Heart left ventricle (tissue), 16 donors: Measurements from ENCODE around the gene SMTNL1. TPM values are rescaled to one million over a fixed set of nuclear protein-coding genes. Genes with fewer than 3 reads are reported as not detected.

Experiments used
- ATAC-seq, 4 donors: fragments of 200-7000 bp; cut with Tn5 transposase; one replicate each; pipeline ENCODE4 v1.9.1; 2020 to 2022; ENCODE audit warnings: moderate library complexity in 4 of 4, mild to moderate bottlenecking in 3 of 4, moderate number of reproducible peaks in 1 of 4
- DNase-seq, 5 donors: peaks; one replicate each; pipeline ENCODE4 v3.0.0-alpha.2; 2020
- H3K27ac ChIP-seq, 12 donors: fragments of 200-600 bp; sonication (generic) in 4 of 12; one replicate each; pipeline versions ENCODE4 v1.5.0 to v1.8.0; 2016 to 2022; ENCODE audit warnings: mild to moderate bottlenecking in 2 of 12
- H3K27me3 ChIP-seq, 9 donors: fragments of 200-600 bp; sonication (generic) in 2 of 9; one replicate each; pipeline versions ENCODE4 v1.5.1 to v1.8.0; 2016 to 2022; ENCODE audit warnings: mild to moderate bottlenecking in 3 of 9
- H3K36me3 ChIP-seq, 9 donors: fragments of 200-600 bp; sonication (generic) in 2 of 9; one replicate each; pipeline versions ENCODE4 v1.5.0 to v1.8.0; 2018 to 2022; ENCODE audit warnings: mild to moderate bottlenecking in 2 of 9
- H3K4me1 ChIP-seq, 12 donors: fragments of 200-600 bp; sonication (generic) in 4 of 12; one replicate each; pipeline versions ENCODE4 v1.5.0 to v1.8.0; 2016 to 2022; ENCODE audit warnings: mild to moderate bottlenecking in 3 of 12
- H3K4me3 ChIP-seq, 12 donors: fragments of 200-600 bp; sonication (generic) in 4 of 12; one replicate each; pipeline versions ENCODE4 v1.5.0 to v1.8.0; 2017 to 2022; ENCODE audit warnings: mild to moderate bottlenecking in 9 of 12, moderate library complexity in 4 of 12
- H3K9me3 ChIP-seq, 12 donors: fragments of 200-600 bp; sonication (generic) in 4 of 12; one replicate each; pipeline versions ENCODE4 v1.5.0 to v1.8.0; 2016 to 2022; ENCODE audit warnings: mild to moderate bottlenecking in 1 of 12
- POLR2A ChIP-seq, 2 donors: fragments of 450-650 bp; IDR thresholded peaks; one replicate each; pipeline ENCODE4 v1.6.1; 2017; ENCODE audit warnings: antibody characterized with exemption in 2 of 2, mild to moderate bottlenecking in 2 of 2, moderate library complexity in 2 of 2
- WGBS, 4 donors: extraction: QIAGEN DNeasy Blood & Tissue Kit in 2 of 4; methylation state at CpG; one replicate each; pipeline versions ENCODE4 v1.1.5 to v1.1.7; 2013 to 2018; 5-methylcytosine and 5-hydroxymethylcytosine counted together
- intact Hi-C, 10 donors: fragments of 100-400 bp; cut with DNase I; formaldehyde crosslinking; loops; one replicate each; pipeline versions ENCODE4 v1.11.1 to v1.14.2; 2022
- polyA plus RNA-seq, 2 donors: library from polyadenylated mRNA; stranded (reverse); fragments of 200-250 nt; gene quantifications; one replicate each; pipeline ENCODE4 v1.2.3, GENCODE V29; 2013
- total RNA-seq, 9 donors: library from RNA; depleted of rRNA in 2 of 9; stranded (reverse); fragments of >200 nt in 2 of 9; fragmentation: NEBNext Ultra II Directional in 3 of 9; extraction: Animal tissue kit (Norgen Biotek cat#: 25700) in 3 of 9; gene quantifications; one replicate each; pipeline versions ENCODE4 v1.1.0 to v1.2.4, GENCODE V29; 2016 to 2023
- TF ChIP-seq, protein P1 (sequence below), 12 donors: fragments of 200-600 bp; sonication (generic) in 4 of 12; IDR thresholded peaks; one replicate each; pipeline versions ENCODE4 v1.5.0 to v1.8.0; 2018 to 2022; ENCODE audit warnings: antibody characterized with exemption in 12 of 12, mild to moderate bottlenecking in 5 of 12
- donor health status: ischemic (EF 13 %, LVEDD 7.1; RV severe dilation, severe dysfunction).
- donor health status: healthy with polysubstance abuse.
- donor health status: DM: no; HTN: yes; CAD: no.
- donor health status: DM: no; HTN: no; CAD: no.
- donor health status: ischemic (EF 25% LVEDD 6.9; RV normal size, moderate dysfunction).
- donor health status: ischemic (EF 25% LVEDD 5.7; RV mildly dilated, moderate dysfunction).
- donor health status: healthy.
- donor health status: DM: yes; HTN: yes; CAD: no.
- donor health status: ischemic (EF 35%, LVEDD 5.7; RV mildly dilated, moderate dysfunction).
- donor health status: nonischemic (EF 11% LVEDD 7.7; RV severe dilation, severe dysfunction).
- donor health status: DM: yes; HTN: yes; CAD: no.
- donor health status: PGD.
- donor health status: ischemic (EF 29% LVEDD 5.4; RV normal size, mild dysfunction).
- donor health status: nonischemic (EF 23%, LVEDD 6.1; RV moderate dilation, normal function).

The SMTNL1 gene
- total and polyA plus RNA-seq, 11 donors = not detected

DNA sequence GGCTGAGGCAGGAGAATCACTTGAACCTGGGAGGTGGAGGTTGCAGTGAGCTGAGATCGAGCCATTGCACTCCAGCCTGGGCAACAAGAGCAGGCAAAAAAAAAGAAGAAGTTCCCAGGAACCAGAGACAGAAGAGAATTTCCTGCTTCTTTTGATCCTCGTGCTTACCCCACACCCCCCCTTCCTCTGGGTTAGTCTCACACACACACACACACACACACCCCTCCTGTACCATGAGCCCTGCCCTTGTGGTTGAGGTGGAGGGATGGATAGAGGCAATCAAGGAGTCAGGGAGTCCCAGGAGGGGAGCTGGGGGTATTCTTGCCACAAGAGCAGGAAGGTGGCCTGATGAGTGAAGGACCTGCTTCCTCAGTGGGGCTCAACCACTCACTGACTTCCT, 34.2 kb downstream of the SMTNL1 start:
- Histone ChIP-seq H3K9me3 (no peaks in the 10 kb centered on the region), H3K27ac (no peak overlapping the region), H3K4me3 (no peak overlapping the region), H3K27me3 (peaks cover 0 to 10% (median 0%) of the 10 kb centered on the region in 9 donors), H3K36me3 (no peaks in the 10 kb centered on the region), H3K4me1 (peaks cover 0 to 26% (median 5%) of the 10 kb centered on the region in 12 donors)
- DNase-seq = no peak
- TF ChIP-seq, protein P1, sequence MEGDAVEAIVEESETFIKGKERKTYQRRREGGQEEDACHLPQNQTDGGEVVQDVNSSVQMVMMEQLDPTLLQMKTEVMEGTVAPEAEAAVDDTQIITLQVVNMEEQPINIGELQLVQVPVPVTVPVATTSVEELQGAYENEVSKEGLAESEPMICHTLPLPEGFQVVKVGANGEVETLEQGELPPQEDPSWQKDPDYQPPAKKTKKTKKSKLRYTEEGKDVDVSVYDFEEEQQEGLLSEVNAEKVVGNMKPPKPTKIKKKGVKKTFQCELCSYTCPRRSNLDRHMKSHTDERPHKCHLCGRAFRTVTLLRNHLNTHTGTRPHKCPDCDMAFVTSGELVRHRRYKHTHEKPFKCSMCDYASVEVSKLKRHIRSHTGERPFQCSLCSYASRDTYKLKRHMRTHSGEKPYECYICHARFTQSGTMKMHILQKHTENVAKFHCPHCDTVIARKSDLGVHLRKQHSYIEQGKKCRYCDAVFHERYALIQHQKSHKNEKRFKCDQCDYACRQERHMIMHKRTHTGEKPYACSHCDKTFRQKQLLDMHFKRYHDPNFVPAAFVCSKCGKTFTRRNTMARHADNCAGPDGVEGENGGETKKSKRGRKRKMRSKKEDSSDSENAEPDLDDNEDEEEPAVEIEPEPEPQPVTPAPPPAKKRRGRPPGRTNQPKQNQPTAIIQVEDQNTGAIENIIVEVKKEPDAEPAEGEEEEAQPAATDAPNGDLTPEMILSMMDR (IDR thresholded peaks at IDR 0.05) = no peak
- TF ChIP-seq POLR2A (IDR thresholded peaks at IDR 0.05) = no peak
- no peak for ATAC-seq
- 41 to 69% (median 49%) methylated on average over 2 of the region's 2 CpGs for whole genome bisulfite sequencing, 4 donors
- intact Hi-C loops = no loop called here

DNA sequence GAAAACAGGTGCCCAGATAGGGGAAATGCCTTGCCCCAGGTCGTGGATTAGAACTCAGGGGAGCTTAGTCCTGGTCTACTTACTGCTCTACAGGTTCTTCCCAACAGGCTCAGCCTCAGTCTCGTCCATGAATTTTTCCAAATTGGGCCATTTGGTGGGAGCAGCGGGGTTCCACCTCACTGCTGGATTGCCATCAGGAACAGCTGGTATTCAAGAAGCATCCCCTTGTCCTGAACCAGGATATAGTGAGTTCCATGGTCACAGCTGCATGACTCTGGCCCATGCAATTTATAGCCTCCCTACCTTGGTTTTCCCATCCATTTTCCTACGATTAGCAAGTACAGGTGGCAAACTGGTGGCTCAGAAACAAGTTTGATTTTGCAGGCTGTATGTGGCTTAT, 36.7 kb downstream of the SMTNL1 start:
- intact Hi-C loops = no loop called here
- Histone ChIP-seq H3K27ac (no peak overlapping the region), H3K4me3 (no peak overlapping the region), H3K4me1 (peaks cover 0 to 17% (median 0%) of the 10 kb centered on the region in 12 donors), H3K36me3 (no peaks in the 10 kb centered on the region), H3K9me3 (no peaks in the 10 kb centered on the region), H3K27me3 (peaks cover 0 to 10% (median 0%) of the 10 kb centered on the region in 9 donors)
- DNase-seq (no peak), ATAC-seq (no peak)
- TF ChIP-seq, protein P1 (IDR thresholded peaks at IDR 0.05) = no peak
- TF ChIP-seq POLR2A (IDR thresholded peaks at IDR 0.05) = no peak
- WGBS, 4 donors = 55 to 66% (median 59%) methylated on average over 4 of the region's 4 CpGs

DNA sequence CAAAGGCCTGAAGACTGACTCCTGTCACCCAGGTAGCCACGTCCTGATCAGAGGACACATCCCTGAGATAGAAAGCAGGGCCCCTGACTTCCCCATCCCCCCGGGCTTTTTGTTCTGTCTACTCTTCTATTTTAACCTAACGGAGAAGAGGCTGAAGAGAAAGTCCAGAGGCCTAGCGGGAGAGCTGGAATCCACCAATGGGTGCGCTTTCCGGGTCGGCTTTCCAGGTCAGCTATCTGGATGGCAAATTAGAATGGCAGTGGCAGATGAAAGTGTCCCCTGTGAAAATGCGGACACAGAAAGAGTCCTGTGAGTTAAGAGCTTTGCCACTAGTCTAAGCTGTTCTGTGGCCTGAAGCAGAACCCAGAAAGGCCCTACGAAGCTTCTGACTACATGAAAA, 46.9 kb downstream of the SMTNL1 start:
- no peak for TF ChIP-seq POLR2A (IDR thresholded peaks at IDR 0.05)
- TF ChIP-seq, protein P1 (IDR thresholded peaks at IDR 0.05) = no peak
- no peak for ATAC-seq
- no peaks in the 10 kb centered on the region for H3K9me3 ChIP-seq
- DNase-seq = no peak
- H3K36me3 ChIP-seq = no peaks in the 10 kb centered on the region
- no peak overlapping the region for H3K4me3 ChIP-seq
- WGBS, 4 donors = 64 to 72% (median 67%) methylated on average over 9 of the region's 9 CpGs
- intact Hi-C loops = loop anchor here in 1 of 10 donors (5.0 to 10.0 kb wide), 2 partner anchors 48 to 60 kb away; no protein-coding TSS in a partner anchor
- H3K27ac ChIP-seq = no peak overlapping the region
- H3K27me3 ChIP-seq = peaks cover 0 to 3% (median 0%) of the 10 kb centered on the region in 9 donors
- H3K4me1 ChIP-seq = peaks cover 0 to 5% (median 0%) of the 10 kb centered on the region in 12 donors

DNA sequence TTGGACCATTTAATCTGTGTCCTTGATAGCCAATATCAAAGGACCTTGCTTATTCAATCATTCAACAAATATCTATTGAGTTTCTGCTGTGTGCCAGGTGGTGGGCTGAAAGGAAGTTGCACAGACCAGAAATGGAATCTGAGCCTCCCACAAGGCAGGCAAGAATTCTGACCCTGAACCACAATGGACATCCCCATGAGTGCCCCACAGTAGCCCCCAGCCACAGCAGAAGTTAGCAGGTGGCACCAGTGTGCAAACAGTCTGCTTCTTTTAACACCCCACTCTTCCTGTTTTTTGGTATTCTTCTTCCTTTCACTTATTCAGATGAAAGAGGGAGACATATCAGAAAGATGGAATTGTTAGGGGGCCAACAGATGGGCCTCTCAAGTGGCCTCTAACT, 47.9 kb downstream of the SMTNL1 start:
- DNase-seq = no peak
- no peak for ATAC-seq

More for the DNA sequence above, 47.9 kb downstream of the SMTNL1 start:
- no peak overlapping the region for H3K27ac ChIP-seq
- TF ChIP-seq, protein P1 (IDR thresholded peaks at IDR 0.05) = no peak
- no peak for TF ChIP-seq POLR2A (IDR thresholded peaks at IDR 0.05)
- H3K27me3 ChIP-seq = peaks cover 0 to 4% (median 0%) of the 10 kb centered on the region in 9 donors
- no peaks in the 10 kb centered on the region for H3K9me3 ChIP-seq
- H3K4me1 ChIP-seq = peaks cover 0 to 5% (median 0%) of the 10 kb centered on the region in 12 donors
- no peak overlapping the region for H3K4me3 ChIP-seq
- intact Hi-C loops = loop anchor here in 1 of 10 donors (10.0 kb wide), 1 partner anchor 60 kb away; no protein-coding TSS in a partner anchor
- no peaks in the 10 kb centered on the region for H3K36me3 ChIP-seq
